Measurements from ENCODE around the gene GHRH.

The GHRH gene

GRCh38 chr20:37209193-37209592 lies 52.4 kb downstream of the GHRH start:
- no peak for DNase-seq

GRCh38 chr20:37207171-37207570 lies 54.4 kb downstream of the GHRH start:
- DNase-seq = no peak

- DNase-seq = no peak
These were observed 55.8 kb downstream of the GHRH start for GRCh38 chr20:37205794-37206193.

- no peak for DNase-seq
These were observed 56.5 kb downstream of the GHRH start for GRCh38 chr20:37205130-37205529.

GRCh38 chr20:37204056-37204455 lies 57.6 kb downstream of the GHRH start:
- no peak for DNase-seq

GRCh38 chr20:37202267-37202943 lies 59.2 kb downstream of the GHRH start:
- DNase-seq = peak in 3 of 56 donors; percentile 6 to 61 (median 22)

- DNase-seq = no peak
These were observed 59.8 kb downstream of the GHRH start for GRCh38 chr20:37201827-37202162.
